H9 (cell line): ENCODE results near the gene DHCR7. TPM values are rescaled to one million over a fixed set of nuclear protein-coding genes. Genes with fewer than 3 reads are reported as not detected.

ENCODE experiments used
- DNase-seq: peaks from one replicate; pipeline ENCODE4 v3.0.0-alpha.2; 2017
- H2AFZ ChIP-seq: one replicate; pipeline ENCODE4 v1.6.1; 2013; ENCODE audit warnings: mild to moderate bottlenecking, low read length, control low read depth, moderate library complexity
- H2AK5ac ChIP-seq: 2 replicates; pipeline ENCODE4 v1.6.1; 2013; ENCODE audit warnings: low read length, control low read depth, mixed read lengths; ENCODE audit not compliant: insufficient read length
- H2BK120ac ChIP-seq: one replicate; pipeline ENCODE4 v1.6.1; 2013; ENCODE audit warnings: low read depth, mild to moderate bottlenecking, low read length, control low read depth, inconsistent platforms; ENCODE audit not compliant: poor library complexity, severe bottlenecking
- H2BK12ac ChIP-seq: 2 replicates; pipeline ENCODE4 v1.6.1; 2013; ENCODE audit warnings: low read length, control low read depth, mixed read lengths, low read depth; ENCODE audit not compliant: insufficient read length
- H2BK15ac ChIP-seq: 2 replicates; pipeline ENCODE4 v1.6.1; 2013; ENCODE audit warnings: low read depth, low read length, control low read depth
- H2BK20ac ChIP-seq: one replicate; pipeline ENCODE4 v1.6.1; 2013; ENCODE audit warnings: low read depth, mild to moderate bottlenecking, low read length, control low read depth, inconsistent platforms; ENCODE audit not compliant: poor library complexity, severe bottlenecking
- H2BK5ac ChIP-seq: 2 replicates; pipeline ENCODE4 v1.6.1; 2013; ENCODE audit warnings: low read length, control low read depth, mixed read lengths; ENCODE audit not compliant: insufficient read length
- H3K14ac ChIP-seq: 2 replicates; pipeline ENCODE4 v1.6.1; 2013; ENCODE audit warnings: low read length, control low read depth; ENCODE audit not compliant: insufficient read depth
- H3K18ac ChIP-seq: 2 replicates; pipeline ENCODE4 v1.6.1; 2013; ENCODE audit warnings: low read depth, mild to moderate bottlenecking, mixed read lengths, low read length, control low read depth; ENCODE audit not compliant: insufficient read length
- H3K23ac ChIP-seq: 2 replicates; pipeline ENCODE4 v1.6.1; 2013; ENCODE audit warnings: low read length, control low read depth, mixed read lengths, low read depth; ENCODE audit not compliant: insufficient read length
- H3K23me2 ChIP-seq: 2 replicates; pipeline ENCODE4 v1.6.1; 2013; ENCODE audit warnings: low read depth, mild to moderate bottlenecking, mixed read lengths, low read length, control low read depth; ENCODE audit not compliant: insufficient read length, poor library complexity, severe bottlenecking
- H3K27ac ChIP-seq: 2 replicates; pipeline ENCODE4 v1.5.1; 2013; ENCODE audit warnings: low read length, control low read depth, mixed read lengths, low read depth; ENCODE audit not compliant: insufficient read length
- H3K27me3 ChIP-seq: 2 replicates; pipeline ENCODE4 v1.6.1; 2013; ENCODE audit warnings: low read length, control low read depth, inconsistent platforms; ENCODE audit not compliant: insufficient read depth
- H3K4ac ChIP-seq: 2 replicates; pipeline ENCODE4 v1.6.1; 2013; ENCODE audit warnings: low read depth, mild to moderate bottlenecking, control low read depth, inconsistent platforms, low read length, moderate library complexity
- H3K4me1 ChIP-seq: 2 replicates; pipeline ENCODE4 v1.6.1; 2013; ENCODE audit warnings: low read length, control low read depth, inconsistent platforms; ENCODE audit not compliant: insufficient read depth
- H3K4me2 ChIP-seq: 2 replicates; pipeline ENCODE4 v1.6.1; 2013; ENCODE audit warnings: low read length, control low read depth, mixed read lengths; ENCODE audit not compliant: insufficient read length, insufficient read depth
- H3K56ac ChIP-seq: 2 replicates; pipeline ENCODE4 v1.6.1; 2013; ENCODE audit warnings: low read depth, mild to moderate bottlenecking, mixed read lengths, low read length, control low read depth; ENCODE audit not compliant: insufficient read length
- H3K79me1 ChIP-seq: 2 replicates; pipeline ENCODE4 v1.6.1; 2013; ENCODE audit warnings: low read depth, mild to moderate bottlenecking, moderate library complexity, low read length, control low read depth, inconsistent platforms; ENCODE audit not compliant: insufficient read depth, poor library complexity, severe bottlenecking
- H3K79me2 ChIP-seq: 2 replicates; pipeline ENCODE4 v1.6.1; 2013; ENCODE audit warnings: low read length, control low read depth, inconsistent platforms; ENCODE audit not compliant: insufficient read depth
- H3K9ac ChIP-seq: 2 replicates; pipeline ENCODE4 v1.6.1; 2013; ENCODE audit warnings: low read length, control low read depth, mixed read lengths; ENCODE audit not compliant: insufficient read length; ENCODE audit errors: extremely low read depth
- H3K9me3 ChIP-seq: one replicate; pipeline ENCODE4 v1.6.1; 2013; ENCODE audit warnings: low read depth, low read length, inconsistent platforms; ENCODE audit not compliant: control insufficient read depth
- H3T11ph ChIP-seq: one replicate; pipeline ENCODE4 v1.6.1; 2013; ENCODE audit warnings: mild to moderate bottlenecking, low read length, control low read depth, inconsistent platforms
- H4K20me1 ChIP-seq: one replicate; pipeline ENCODE4 v1.6.1; 2013; ENCODE audit not compliant: control insufficient read depth, insufficient read length, insufficient read depth
- H4K5ac ChIP-seq: 2 replicates; pipeline ENCODE4 v1.6.1; 2013; ENCODE audit warnings: low read depth, mild to moderate bottlenecking, mixed read lengths, low read length, control low read depth; ENCODE audit not compliant: insufficient read length
- H4K8ac ChIP-seq: replicated peaks from 2 replicates; pipeline ENCODE4 v1.6.1; 2013; ENCODE audit warnings: low read length, control low read depth, mixed read lengths, low read depth; ENCODE audit not compliant: insufficient read length
- H4K91ac ChIP-seq: 2 replicates; pipeline ENCODE4 v1.6.1; 2013; ENCODE audit warnings: low read depth, mild to moderate bottlenecking, moderate library complexity, mixed read lengths, low read length, control low read depth; ENCODE audit not compliant: insufficient read length
- H3K27ac Mint-ChIP-seq, 3 experiments: 2 replicates in 2 of 3; 3 replicates in 1 of 3; pipeline ENCODE4 v1.8.0; 2020 to 2021; ENCODE audit warnings: mixed read lengths in 3 of 3, mild to moderate bottlenecking in 1 of 3, moderate library complexity in 1 of 3
- H3K27me3 Mint-ChIP-seq: 2 replicates; pipeline ENCODE4 v1.8.0; 2021; ENCODE audit warnings: low read depth, mild to moderate bottlenecking, moderate library complexity, mixed read lengths
- H3K36me3 Mint-ChIP-seq, 3 experiments: 2 replicates in 2 of 3; 3 replicates in 1 of 3; pipeline ENCODE4 v1.8.0; 2020 to 2021; ENCODE audit warnings: low read depth in 3 of 3, mixed read lengths in 3 of 3; ENCODE audit not compliant: insufficient read depth in 1 of 3
- H3K4me1 Mint-ChIP-seq, 2 experiments: 2 replicates each; pipeline ENCODE4 v1.8.0; 2020; ENCODE audit warnings: mixed read lengths in 2 of 2
- H3K4me3 Mint-ChIP-seq, 2 experiments: 2 replicates in 1 of 2; 3 replicates in 1 of 2; pipeline ENCODE4 v1.8.0; 2020 to 2021; ENCODE audit warnings: mild to moderate bottlenecking in 2 of 2, mixed read lengths in 2 of 2, moderate library complexity in 1 of 2
- H3K9me3 Mint-ChIP-seq, 2 experiments: 2 replicates in 1 of 2; 3 replicates in 1 of 2; pipeline ENCODE4 v1.8.0; 2020; ENCODE audit warnings: mild to moderate bottlenecking in 2 of 2, mixed read lengths in 2 of 2, moderate library complexity in 1 of 2
- CTCF ChIP-seq: fragments of 200-600 bp; sonication (generic); conservative IDR thresholded peaks from 3 replicates; pipeline ENCODE4 v1.8.0; 2021; ENCODE audit warnings: antibody characterized with exemption, mild to moderate bottlenecking
- WGBS: extraction: QIAGEN DNeasy Blood & Tissue Kit; methylation state at CpG from one replicate; pipeline ENCODE4 v1.1.7; 2013; ENCODE audit warnings: missing lambda C conversion rate, low lambda C conversion rate, mixed read lengths; ENCODE audit not compliant: insufficient read length; ENCODE audit errors: extremely low coverage; 5-methylcytosine and 5-hydroxymethylcytosine counted together
- total RNA-seq: library from RNA; stranded (reverse); gene quantifications from 2 replicates; pipeline ENCODE4 v1.2.1, GENCODE V29; 2021

Gene DHCR7
- total RNA-seq, 1 experiment from 2014 or later, result 124 TPM

GRCh38 chr11:71404209-71404608 is 44.0 kb downstream of the DHCR7 start:
- no peak overlapping the region for H3K9ac ChIP-seq
- no peak for DNase-seq
- H3K79me1 ChIP-seq, result no peaks in the 10 kb centered on the region
- H3K23ac ChIP-seq, result no peak overlapping the region
- peaks cover 11 to 15% of the 10 kb centered on the region in 2 experiments for H3K9me3 Mint-ChIP-seq
- no peak for TF ChIP-seq CTCF
- H3K4me1 Mint-ChIP-seq, result no peaks in the 10 kb centered on the region
- H3K4me2 ChIP-seq, result no peak overlapping the region
- H3K27me3 Mint-ChIP-seq, result peaks cover 32% of the 10 kb centered on the region
- WGBS, result no CpG with 5 or more reads among the region's 8 CpGs
- no peaks in the 10 kb centered on the region for H4K20me1 ChIP-seq
- H3K18ac ChIP-seq, result no peak overlapping the region
- H3K79me2 ChIP-seq, result no peaks in the 10 kb centered on the region
- no peak overlapping the region for H4K5ac ChIP-seq
- H3K27ac Mint-ChIP-seq, result no peak overlapping the region
- H3K27me3 ChIP-seq, result no peaks in the 10 kb centered on the region
- no peak overlapping the region for H4K91ac ChIP-seq
- H2AK5ac ChIP-seq, result no peak overlapping the region
- H3K4me3 Mint-ChIP-seq, result no peak overlapping the region
- no peak overlapping the region for H3K4ac ChIP-seq
- no peak overlapping the region for H2BK5ac ChIP-seq
- no peak overlapping the region for H3K27ac ChIP-seq
- H3K23me2 ChIP-seq, result no peaks in the 10 kb centered on the region
- H2BK12ac ChIP-seq, result no peak overlapping the region
- no peak overlapping the region for H2BK120ac ChIP-seq
- no peaks in the 10 kb centered on the region for H3K9me3 ChIP-seq
- no peaks in the 10 kb centered on the region for H3K4me1 ChIP-seq
- no peak overlapping the region; the same call in 1 of the 2 replicates for H3K14ac ChIP-seq
- no peak overlapping the region for H3T11ph ChIP-seq
- H2BK20ac ChIP-seq, result no peak overlapping the region
- no peak overlapping the region for H2AFZ ChIP-seq
- H2BK15ac ChIP-seq, result no peak overlapping the region
- no peak overlapping the region for H4K8ac ChIP-seq
- 0 out of 7 replicates have a peak, but pooled peaks cover 0 to 3% (median 0%) of the 10 kb centered on the region in 3 experiments for H3K36me3 Mint-ChIP-seq
- H3K56ac ChIP-seq, result no peak overlapping the region
